Upper lobe of left lung (tissue), 4 donors: ENCODE results near the gene SZT2.

Experiments used
- CTCF ChIP-seq, 6 experiments: fragments of 450-650 bp in 4 of 6; fragments of 200-600 bp in 2 of 6; sonication (generic) in 2 of 6; IDR thresholded peaks; one replicate each; pipeline ENCODE4 v1.5.1; 2016 to 2019; ENCODE audit warnings: antibody characterized with exemption in 6 of 6
- EP300 ChIP-seq, 4 donors: sonication (generic); formaldehyde crosslinking; IDR thresholded peaks; one replicate each; pipeline ENCODE4 v1.5.1; 2017; ENCODE audit warnings: antibody characterized with exemption in 4 of 4, control low read depth in 2 of 4
- POLR2A ChIP-seq, 4 donors: fragments of 450-650 bp; IDR thresholded peaks; one replicate each; pipeline ENCODE4 v1.5.1; 2016 to 2017; ENCODE audit warnings: antibody characterized with exemption in 4 of 4, mild to moderate bottlenecking in 2 of 4
- POLR2AphosphoS5 ChIP-seq, 2 donors: sonication (generic); formaldehyde crosslinking; IDR thresholded peaks; one replicate each; pipeline ENCODE4 v1.5.1; 2017; ENCODE audit warnings: antibody characterized with exemption in 2 of 2

DNA sequence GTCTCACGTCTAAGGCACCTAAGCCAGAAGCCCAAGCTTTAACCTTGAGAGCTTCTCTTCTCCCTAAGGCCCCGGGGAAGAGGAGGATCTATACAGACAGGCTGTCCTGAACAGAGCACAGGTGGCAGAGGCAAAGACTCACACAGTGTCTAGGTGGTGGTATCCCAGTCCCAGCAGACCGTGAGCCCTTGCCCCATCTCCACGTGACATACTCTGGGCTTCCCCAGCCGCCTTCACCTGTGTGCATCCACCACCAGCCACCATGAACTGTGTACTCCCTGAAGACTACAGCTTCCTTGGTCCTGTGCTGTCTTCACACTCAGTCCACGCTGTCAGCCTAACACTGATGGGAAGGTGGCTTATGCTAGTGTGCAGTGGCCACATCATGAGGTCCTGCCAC lies 31.7 kb downstream of the SZT2 start:
- TF ChIP-seq POLR2A (IDR thresholded peaks at IDR 0.05) (no peak), CTCF (IDR thresholded peaks at IDR 0.05) (no peak), POLR2AphosphoS5 (IDR thresholded peaks at IDR 0.05) (no peak), EP300 (IDR thresholded peaks at IDR 0.05) (no peak)
